IMR-90 (cell line): Measurements from ENCODE around the gene KL.

ENCODE experiments used
- CTCF ChIP-seq: conservative IDR thresholded peaks from 2 replicates; pipeline ENCODE4 v1.5.1; 2012; ENCODE audit warnings: mild to moderate bottlenecking, low read depth, low read length, improper control_type of control experiment
- ELK1 ChIP-seq: fragments of 150-350 bp; IDR thresholded peaks from 2 replicates; pipeline ENCODE4 v1.6.1; 2016; ENCODE audit warnings: low read depth, mild to moderate bottlenecking, low read length, moderate library complexity, borderline replicate concordance
- POLR2A ChIP-seq: IDR thresholded peaks from 2 replicates; pipeline ENCODE4 v1.6.1; 2012; ENCODE audit warnings: mild to moderate bottlenecking, low read depth, low read length
- USF2 ChIP-seq: fragments of 150-350 bp; IDR thresholded peaks from 2 replicates; pipeline ENCODE4 v1.6.1; 2017; ENCODE audit warnings: mild to moderate bottlenecking, antibody characterized with exemption, low read length, low read depth

- TF ChIP-seq CTCF (no peak), POLR2A (no peak), USF2 (no peak), ELK1 (no peak)
These were observed 99.1 kb downstream of the KL start for GRCh38 chr13:33115274-33115673.
